ENCODE data around the gene KLF2.

Gene KLF2

GRCh38 chr19:16351133-16351809 is 26.6 kb downstream of the KLF2 start:
- H3K4me3 ChIP-seq (ENCODE audit: control insufficient read depth, low read depth, low read length) = no peak overlapping the region
- DNase-seq (ENCODE audit: low read depth) = no peak
- TF ChIP-seq CTCF (IDR thresholded peaks at IDR 0.05; ENCODE audit: control insufficient read depth, insufficient read depth, low read depth, low read length, missing control alignments) = no peak

GRCh38 chr19:16355293-16356043 is 30.8 kb downstream of the KLF2 start:
- TF ChIP-seq CTCF (IDR thresholded peaks at IDR 0.05; ENCODE audit: control insufficient read depth, insufficient read depth, low read depth, low read length, missing control alignments) = no peak
- no peak overlapping the region for H3K4me3 ChIP-seq (ENCODE audit: control insufficient read depth, low read depth, low read length)
- no peak for DNase-seq (ENCODE audit: low read depth)

GRCh38 chr19:16358456-16358855 is 33.8 kb downstream of the KLF2 start:
- no peak overlapping the region for H3K4me3 ChIP-seq (ENCODE audit: control insufficient read depth, low read depth, low read length)
- no peak for TF ChIP-seq CTCF (IDR thresholded peaks at IDR 0.05; ENCODE audit: control insufficient read depth, insufficient read depth, low read depth, low read length, missing control alignments)
- DNase-seq (ENCODE audit: low read depth) = no peak

- no peak for DNase-seq (ENCODE audit: low read depth)
- no peak overlapping the region for H3K4me3 ChIP-seq (ENCODE audit: control insufficient read depth, low read depth, low read length)
- no peak for TF ChIP-seq CTCF (IDR thresholded peaks at IDR 0.05; ENCODE audit: control insufficient read depth, insufficient read depth, low read depth, low read length, missing control alignments)
These were observed 34.4 kb downstream of the KLF2 start for GRCh38 chr19:16359074-16359473.

GRCh38 chr19:16359964-16360363 is 35.3 kb downstream of the KLF2 start:
- H3K4me3 ChIP-seq (ENCODE audit: control insufficient read depth, low read depth, low read length) = no peak overlapping the region
- no peak for DNase-seq (ENCODE audit: low read depth)
- no peak for TF ChIP-seq CTCF (IDR thresholded peaks at IDR 0.05; ENCODE audit: control insufficient read depth, insufficient read depth, low read depth, low read length, missing control alignments)

- no peak for TF ChIP-seq CTCF (IDR thresholded peaks at IDR 0.05; ENCODE audit: control insufficient read depth, insufficient read depth, low read depth, low read length, missing control alignments)
- DNase-seq (ENCODE audit: low read depth) = no peak
- H3K4me3 ChIP-seq (ENCODE audit: control insufficient read depth, low read depth, low read length) = no peak overlapping the region
These were observed 36.1 kb downstream of the KLF2 start for GRCh38 chr19:16360738-16361137.

Measured in AG09309 (cell line).